Measurements from ENCODE around the gene STK32C.

- TF ChIP-seq POLR2A (IDR thresholded peaks at IDR 0.05; ENCODE audit: low read depth, low read length) (no peak), POLR2AphosphoS5 (IDR thresholded peaks at IDR 0.05; ENCODE audit: low read depth, low read length) (no peak), TAF1 (IDR thresholded peaks at IDR 0.05; ENCODE audit: low read depth, low read length) (no peak), PAX5 (IDR thresholded peaks at IDR 0.05; ENCODE audit: insufficient read depth, low read length, severe bottlenecking) (no peak), SPI1 (IDR thresholded peaks at IDR 0.05; ENCODE audit: low read depth, low read length) (no peak), POU2F2 (IDR thresholded peaks at IDR 0.05; ENCODE audit: low read depth, low read length) (no peak)
Measured at GRCh38 chr10:132301371-132302330, 6.1 kb downstream of the STK32C start.
